Stimulated activated CD4-positive, alpha-beta T cell treated with anti-CD3 and anti-CD28 coated beads, Interleukin-15, amount 100 ng/mL, for 1 hour (primary cell): ENCODE results near the gene OTOGL.

Source experiments
- DNase-seq, 2 donors: peaks; one replicate each; pipeline ENCODE4 v3.0.0-alpha.2; 2020; ENCODE audit warnings: low read depth in 1 of 2, low spot score in 1 of 2

Gene OTOGL

DNA sequence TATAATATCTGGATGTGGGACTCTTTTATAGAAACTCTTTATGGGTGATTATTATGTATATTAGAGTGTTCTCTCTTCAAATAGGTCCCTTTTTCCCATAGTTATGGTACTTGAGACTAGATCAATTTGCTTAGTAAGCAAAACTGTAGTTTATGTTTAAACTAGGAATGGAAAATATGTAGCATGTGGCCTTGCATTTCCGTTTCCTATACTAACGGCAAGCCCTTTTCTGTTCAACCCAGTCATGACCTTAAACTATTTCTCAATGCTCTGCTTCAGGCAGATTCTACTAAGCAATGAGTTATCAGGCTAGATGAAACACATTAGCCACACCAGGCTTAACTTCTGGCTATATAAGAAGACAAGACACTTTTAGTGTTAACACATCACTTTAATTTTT lies 84.6 kb downstream of the OTOGL start:
- DNase-seq: no peak

DNA sequence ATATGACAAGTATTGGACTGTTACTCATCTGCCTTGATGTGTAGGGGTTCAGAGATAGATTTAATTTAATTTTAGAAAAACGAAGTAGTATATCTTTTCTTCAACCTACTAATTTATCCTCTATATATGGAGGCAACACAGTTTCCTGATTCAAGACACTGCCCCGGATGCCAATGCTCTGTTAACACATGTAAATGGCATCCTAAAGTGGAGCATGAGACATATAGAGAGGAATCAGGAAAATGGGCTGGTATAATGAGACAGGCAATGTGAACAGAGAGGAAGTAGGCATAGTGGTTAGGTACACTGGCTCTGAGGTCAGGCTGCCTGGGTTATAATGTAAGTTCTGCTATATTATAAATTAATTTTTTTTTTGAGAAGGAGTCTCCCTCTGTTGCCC lies 85.6 kb downstream of the OTOGL start:
- no peak for DNase-seq

DNA sequence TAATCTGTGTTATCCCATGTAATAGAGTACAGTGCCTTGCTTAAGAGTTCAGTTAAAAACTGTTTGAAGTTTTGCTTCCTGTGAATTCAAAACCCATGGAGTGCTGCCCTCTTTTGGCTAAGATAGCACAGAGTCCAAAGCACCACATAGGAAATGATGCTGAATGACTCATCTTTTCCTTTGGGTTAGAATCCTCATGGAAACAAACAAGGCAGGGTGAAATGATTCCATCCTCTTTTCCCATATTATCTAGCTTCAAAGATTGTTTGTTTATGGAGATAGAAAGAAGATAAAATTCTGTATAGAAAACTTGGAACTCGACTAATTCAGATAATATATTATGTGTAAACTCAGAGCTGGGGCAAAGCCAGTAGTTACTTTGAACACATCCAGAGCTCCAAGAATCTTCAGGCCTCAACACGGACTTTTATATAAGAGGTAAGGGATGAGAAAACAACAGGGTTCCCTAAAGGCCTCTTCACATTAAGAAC lies 87.4 kb downstream of the OTOGL start:
- DNase-seq: no peak

DNA sequence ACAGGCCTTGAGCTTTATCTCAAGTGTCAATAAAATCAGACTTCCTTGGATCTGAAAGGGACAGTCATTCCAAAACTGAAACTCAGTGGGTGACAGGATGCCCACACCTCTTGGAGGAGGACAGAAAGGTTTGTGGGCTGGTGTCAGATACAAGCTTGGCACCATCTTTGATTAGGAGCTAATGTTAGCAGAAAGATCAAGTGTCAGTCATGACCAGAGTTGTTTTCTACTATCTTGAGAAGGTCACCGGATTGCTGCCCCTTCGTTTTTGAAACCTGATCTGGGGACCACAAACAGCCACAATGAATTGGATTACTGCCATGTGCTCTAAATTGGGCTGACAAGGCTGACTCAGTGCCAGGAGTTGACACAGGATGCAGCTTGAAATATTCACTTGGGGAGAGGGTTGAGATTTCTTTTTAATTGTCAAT lies 88.3 kb downstream of the OTOGL start:
- DNase-seq: no peak

DNA sequence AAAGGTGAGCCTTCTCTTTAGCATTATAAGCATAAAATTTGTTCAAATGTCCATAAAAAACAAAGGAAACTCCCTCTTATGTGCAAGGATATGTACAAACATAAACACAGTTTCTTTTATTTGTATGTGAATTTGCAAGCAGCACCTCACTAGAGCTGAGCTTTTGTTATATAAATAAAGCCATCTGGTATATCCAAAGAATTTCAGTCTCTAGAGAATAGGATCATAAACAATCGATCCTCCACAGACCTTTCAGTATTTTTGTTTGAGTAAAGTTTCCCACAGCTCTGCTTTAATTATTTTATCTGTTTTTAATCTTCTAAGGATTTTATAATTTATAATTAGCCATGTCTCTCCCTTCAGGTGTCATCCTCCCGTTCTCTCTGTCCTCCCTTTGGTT lies 89.2 kb downstream of the OTOGL start:
- no peak for DNase-seq

DNA sequence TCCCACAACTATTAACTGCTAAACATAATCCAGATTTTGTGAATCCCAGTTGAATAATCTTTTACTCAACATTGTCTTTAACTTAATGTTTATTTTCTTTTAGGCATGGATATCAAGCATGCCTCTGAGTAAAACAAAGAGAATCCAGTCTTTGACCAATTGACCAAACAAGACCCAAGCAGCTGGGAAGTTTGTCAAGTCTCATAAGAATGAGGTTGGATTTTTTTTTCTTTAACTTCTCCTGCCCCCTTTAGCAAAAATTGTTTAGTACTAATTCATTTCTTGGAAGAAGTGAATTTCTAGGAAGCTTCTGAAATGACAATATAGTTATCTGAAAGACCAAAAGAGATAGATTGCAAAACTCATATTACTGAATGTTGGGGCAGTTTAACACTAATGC lies 89.9 kb downstream of the OTOGL start:
- no peak for DNase-seq

DNA sequence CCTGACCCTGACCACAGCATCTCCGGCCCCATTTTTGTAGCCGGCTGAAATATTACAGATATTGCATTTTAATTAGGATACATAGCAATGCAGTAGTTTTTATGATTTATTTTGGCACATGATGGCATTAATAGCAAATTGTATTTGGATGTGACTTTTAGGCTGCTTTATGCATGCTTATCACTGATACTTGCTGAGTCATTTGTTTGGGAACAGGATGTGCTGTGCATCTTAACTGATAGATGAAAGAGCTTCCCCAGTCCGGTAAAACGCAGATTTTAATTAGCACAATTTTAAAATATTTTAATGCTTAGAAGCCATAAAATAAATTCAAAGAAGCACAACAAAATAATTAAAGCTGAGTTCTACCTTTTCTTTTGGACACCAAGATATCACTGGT lies 90.7 kb downstream of the OTOGL start:
- no peak for DNase-seq

DNA sequence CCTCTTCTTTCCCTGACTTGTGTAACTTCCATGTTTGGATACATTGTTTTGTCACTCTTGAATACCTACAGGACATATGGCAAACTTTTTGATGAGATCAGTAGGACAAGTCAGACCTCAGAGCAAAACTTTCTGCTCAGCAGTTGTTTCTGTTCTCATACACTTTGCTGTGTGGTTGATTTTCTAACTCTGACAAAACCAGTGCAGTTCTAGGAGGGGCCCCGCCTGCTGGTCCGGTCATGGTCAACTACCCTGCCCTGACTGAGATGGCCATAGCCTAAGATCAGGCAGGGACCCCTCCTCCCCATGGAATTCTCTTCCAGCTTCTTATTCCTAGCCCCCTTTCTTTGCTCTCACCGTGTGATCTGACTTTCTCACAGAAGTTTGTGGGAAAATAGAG lies 92.8 kb downstream of the OTOGL start:
- no peak for DNase-seq

DNA sequence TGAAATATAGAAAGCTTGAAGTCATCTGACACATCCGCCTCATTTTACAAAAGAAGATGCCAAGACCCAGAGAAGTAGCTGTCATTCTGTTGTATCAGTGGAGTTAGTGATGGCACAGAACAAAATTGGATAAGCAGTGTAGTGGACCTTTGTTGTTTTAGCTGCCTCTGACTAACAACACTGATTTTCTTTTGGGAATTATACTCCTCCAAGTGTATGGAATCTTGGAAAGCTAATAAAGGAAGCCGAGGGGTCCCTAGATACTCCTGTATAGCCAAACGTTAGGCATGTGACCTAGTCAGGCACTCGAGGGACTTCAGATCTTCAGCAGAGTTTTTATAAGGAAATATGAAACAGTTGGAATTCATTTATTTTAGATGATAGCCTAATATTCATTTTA lies 94.5 kb downstream of the OTOGL start:
- DNase-seq: no peak

DNA sequence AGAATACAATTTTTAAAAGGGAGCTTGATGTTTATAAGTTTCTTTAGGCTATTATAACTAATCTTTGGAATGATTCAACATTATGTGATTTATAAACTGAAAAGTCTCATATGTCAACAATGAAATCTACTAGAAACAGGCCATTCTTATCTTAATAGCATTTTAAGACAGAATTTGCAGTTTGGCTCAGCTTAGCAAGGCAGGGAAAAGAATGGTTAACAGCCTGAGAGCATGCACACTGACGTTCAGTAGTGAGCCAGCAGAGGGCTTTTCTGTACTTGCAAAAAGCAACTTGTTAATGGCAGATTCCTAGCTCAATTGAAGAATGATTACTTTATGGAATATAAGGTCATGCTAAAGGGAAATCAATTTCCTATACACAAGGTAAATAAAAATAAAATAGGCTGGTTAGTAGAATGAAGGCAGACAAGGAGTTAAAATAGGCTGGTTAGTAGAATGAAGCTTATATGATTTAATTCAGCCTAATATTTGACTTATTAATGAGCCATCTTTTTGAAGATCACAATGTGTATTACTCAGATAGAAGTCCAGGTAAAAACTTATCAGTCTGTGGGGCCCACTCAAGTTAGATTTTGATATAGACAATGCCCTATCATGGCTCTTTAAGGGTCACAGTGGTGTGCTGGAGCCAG lies 95.9 kb downstream of the OTOGL start:
- DNase-seq: no peak

DNA sequence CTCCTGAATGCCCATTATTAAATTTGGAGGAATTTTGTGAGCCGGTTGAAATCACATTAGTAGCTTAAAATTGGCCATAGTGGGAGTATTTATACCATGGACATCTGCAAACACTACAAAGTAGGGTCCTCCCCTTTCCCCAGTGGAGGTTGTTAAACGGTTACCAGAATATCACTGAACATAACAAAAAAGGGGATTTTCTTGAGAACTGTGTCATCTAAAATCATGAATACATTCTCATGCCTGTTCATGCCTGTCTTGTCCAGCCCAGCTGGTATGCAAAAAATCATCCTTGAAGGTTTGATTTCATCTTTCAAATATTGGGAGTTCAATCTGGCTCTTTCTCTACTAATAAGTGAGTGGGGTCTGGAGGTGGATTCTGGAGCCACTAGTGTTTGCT lies 96.4 kb downstream of the OTOGL start:
- no peak for DNase-seq

DNA sequence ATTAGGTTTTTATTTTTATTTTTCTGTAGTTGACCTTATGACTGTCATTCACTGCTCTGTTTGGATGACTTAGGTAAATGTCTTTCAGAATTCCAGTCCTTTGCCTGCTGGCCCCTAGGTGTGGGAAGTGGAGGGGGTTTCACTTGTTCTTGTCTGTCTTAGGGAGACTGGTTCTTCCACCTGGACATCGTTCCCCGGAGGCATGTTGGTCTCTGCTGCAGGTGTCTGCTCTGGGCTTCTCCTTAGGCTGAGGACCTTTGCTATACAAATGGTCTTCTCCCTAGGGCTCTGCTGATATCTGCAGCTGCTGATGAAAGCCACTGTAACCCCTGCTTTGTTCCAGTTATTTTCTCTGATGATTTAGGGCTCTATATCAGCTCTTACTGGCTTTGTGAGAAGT lies 97.1 kb downstream of the OTOGL start:
- no peak for DNase-seq

DNA sequence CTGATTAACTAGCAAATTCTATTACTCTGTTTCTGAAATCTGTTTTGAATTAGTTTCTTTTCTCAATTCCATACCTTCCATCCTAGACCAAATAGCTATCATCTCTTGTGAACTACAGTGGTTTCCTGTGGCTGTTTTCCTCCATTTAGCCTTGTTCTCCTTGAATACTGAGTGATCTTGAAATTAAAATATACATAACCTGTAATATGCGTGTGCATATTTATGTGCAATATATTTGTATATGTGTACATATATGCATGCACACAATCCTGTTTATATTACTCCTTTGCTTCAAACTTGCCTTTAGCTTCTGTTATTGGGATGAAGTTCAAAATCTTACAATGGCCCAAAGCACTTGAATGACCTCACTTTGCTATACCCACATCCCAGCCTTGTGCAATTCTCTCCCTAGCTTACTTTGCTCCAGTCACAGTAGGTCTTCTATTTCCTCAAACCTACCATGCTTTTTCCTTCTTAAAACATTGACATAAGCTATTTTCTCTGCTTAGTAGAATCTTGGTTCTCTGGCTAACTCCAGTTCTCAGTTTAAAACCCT lies 99.5 kb downstream of the OTOGL start:
- no peak for DNase-seq

DNA sequence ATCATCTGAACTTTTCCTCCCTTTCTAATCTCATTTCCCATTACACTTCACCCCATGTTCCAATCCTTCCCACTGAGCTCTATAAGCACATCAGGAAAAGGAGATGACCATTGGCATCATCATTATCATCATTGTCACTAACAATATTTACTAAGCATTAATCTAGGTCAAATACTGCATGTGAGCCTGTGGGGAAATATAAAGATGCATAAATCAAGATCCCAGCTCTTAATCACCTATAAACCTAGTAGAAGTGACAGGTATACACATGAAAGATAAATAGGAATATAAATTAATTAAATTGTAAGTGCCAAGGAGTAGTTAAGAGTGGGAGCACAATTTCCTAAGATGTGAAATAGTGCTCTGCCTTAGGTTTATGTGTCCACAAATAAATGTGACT lies 100.6 kb downstream of the OTOGL start:
- no peak for DNase-seq

DNA sequence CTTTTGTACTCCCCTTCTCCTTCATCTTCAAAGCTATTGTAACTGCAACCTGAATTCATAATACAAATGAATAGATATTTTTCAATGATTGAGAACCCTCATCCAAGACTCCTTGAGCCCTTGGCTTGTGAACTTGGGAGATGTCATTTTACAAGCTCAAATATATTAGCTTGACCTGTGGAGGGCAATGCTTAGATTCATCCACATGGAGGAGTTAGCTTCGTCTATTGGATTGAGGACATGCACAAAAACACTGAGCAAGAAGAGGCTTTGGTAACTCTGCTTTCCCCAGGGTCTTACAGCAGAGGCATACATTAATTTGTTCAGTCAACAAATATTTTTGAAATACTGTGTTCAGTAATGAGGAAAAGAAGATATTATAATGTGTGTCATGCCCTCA lies 101.1 kb downstream of the OTOGL start:
- DNase-seq: no peak

DNA sequence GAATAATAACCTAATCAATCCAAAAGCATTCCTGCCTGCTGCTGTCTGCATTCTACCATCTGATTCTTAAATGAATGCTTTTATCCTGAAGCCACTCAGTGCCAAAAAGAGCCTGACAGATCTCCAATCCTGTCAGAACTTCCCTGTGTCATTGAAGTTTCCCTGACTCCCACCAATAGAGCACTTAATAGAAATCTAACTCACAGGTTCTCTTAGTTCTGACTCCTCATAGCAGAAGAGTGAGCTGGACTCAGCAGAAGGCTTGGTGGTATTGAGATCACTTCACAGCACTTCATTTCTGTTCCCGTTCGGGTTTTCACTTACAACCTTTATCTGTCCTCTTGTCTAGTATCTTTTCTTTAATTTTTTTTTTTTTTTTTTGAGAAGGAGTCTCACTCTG lies 102.6 kb downstream of the OTOGL start:
- DNase-seq: no peak

DNA sequence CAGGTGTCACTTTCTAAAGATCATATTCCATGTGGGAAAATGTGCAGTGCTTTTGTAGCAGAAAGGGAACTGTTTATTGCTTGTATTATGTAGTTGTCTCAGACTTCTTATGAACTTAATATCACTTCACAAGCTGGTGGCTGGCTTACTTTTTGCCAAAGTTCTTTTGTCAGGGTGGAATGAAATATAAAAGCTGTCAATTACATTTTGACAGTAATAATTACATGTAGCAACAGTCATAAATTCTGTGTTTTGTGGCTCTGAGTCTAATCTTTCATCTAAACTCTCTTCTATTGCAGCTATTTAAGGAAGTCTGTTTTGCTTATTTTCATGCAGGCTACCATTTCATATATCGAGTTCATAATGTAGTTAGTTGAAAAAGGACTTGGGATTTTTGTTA lies 106.6 kb downstream of the OTOGL start:
- DNase-seq: no peak

DNA sequence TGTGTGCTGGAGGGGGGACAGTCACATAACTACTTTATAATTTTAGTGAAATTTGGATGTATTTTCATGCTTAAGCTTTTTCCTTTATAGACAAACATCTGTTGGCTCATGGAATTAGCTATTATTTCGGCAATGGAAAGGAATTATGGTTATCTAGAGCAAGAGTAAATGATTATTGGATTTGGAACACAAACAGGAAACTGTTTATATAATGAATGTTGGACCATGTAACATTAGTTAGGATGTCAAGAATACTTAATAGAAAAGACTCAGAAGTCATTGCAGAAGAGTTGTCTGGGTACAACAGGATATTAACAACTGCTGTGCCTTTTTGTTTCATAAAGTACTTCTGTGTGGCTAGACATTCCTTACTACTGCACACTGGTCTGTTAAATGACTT lies 108.7 kb downstream of the OTOGL start:
- DNase-seq: no peak

DNA sequence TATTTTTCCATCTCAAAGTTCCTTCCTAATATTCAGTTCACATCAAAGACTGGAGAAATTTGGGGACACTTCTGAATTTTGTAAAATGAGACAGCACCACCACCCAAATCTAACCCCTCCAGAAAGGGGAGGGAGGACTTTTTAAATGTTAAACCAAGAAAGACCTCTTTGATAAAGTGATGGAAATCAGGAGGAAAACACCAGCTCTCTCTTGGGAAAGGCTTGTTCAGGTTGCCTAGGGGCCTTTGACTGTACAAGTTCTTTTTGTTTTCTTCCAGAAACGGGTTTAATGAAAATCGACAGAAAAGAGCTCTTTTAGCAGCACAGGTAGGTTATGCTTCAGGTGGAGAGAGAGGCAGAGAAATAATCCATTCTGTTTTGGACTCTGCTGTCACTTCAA lies 112.3 kb downstream of the OTOGL start:
- no peak for DNase-seq

DNA sequence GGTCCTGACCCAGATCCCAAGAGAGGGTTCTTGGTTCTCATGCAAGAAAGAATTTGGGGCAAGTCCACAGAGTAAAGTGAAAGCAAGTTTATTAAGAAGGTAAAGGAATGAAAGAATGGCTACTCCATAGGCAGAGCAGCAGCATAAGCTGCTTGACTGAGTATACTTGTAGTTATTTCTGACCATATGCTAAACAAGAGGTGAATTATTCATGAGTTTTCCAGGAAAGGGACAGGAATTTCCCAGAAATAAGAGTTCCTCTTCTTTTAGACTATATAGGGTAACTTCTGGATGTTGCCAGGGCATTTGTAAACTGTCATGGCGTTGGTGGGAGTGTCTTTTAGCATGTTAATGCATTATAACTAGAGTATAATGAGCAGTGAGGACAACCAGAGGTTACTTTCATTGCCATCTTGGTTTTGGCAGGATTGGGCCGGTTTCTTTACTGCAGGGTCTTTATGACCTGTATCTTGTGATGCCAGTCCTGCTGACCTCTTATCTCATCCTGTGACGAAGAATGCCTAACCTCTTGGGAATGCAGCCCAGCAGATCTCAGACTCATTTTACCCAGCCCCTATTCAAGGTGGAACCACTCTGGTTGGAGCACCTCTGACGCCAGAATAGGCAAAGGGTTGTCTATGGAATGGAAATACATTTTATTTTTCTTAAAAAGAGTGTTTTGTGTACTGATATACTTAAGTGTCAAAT lies 113.8 kb downstream of the OTOGL start:
- no peak for DNase-seq

DNA sequence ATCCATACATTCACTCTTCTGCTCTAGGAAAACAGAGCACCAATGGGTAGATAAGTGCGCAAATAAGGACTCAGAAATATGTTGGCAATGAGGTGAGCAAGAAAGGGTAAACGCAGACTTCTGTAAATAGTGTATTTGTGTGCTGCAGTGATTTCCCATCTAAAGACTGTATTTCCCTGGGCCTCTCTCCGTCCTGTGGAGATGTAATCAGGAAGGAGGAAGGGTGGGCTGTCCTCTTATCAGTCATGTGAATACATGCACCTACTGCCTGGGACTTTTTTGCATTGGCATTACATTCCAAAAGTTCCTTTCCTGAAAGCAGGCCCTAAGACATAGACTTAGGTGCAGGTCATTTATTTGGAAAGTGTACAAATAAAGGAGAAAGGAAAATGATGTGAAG lies 114.5 kb downstream of the OTOGL start:
- no peak for DNase-seq

DNA sequence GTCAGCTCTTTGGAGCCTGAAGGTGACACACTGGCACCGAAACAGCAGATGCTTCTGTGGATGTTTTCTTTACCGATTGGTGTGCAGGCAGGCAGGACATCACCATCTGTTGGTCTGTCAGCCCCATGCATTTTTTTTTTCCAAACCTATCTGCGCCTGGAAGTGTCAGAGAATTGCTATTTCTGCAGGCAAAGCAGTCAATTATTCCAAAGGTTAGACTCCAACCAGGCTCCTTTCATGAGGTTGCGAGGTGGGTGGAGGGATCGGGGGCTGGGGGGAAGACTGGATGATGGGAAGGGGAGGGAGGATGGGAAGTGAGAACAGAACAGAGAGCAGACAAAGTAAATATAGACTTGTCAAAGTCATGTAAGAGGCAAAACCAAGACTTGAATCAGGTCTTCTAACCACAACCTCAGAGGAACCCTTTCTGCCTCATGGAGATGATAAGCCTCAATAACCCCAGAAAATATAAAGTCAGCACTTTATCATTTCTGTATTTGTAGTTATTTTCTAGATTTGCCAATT lies 117.7 kb downstream of the OTOGL start:
- DNase-seq: no peak
